GM19239 (cell line): ENCODE measurements around the gene KCNJ12.
A peak's percentile ranks its signal among the peaks of the same experiment; 100 is the strongest.
"Not testable (repeated sequence)": the region's sequence is repeated elsewhere in the genome, so short reads cannot be mapped to it uniquely, and the experiment has no call there.

Source experiments
- DNase-seq: peaks from one replicate; pipeline ENCODE4 v3.0.0; 2011; ENCODE audit warnings: low spot score; ENCODE audit not compliant: insufficient read length
- FAIRE-seq: peaks from 2 replicates; lab custom pipeline; 2011; peaks lifted over from hg19 to GRCh38; lab: Jason Lieb, UNC

KCNJ12 gene

GRCh38 chr17:21434976-21435375 is 58.8 kb downstream of the KCNJ12 start:
- not testable (repeated sequence) for FAIRE-seq, DNase-seq

GRCh38 chr17:21436481-21436880 is 60.3 kb downstream of the KCNJ12 start:
- not testable (repeated sequence) for FAIRE-seq, DNase-seq

- not testable (repeated sequence) for FAIRE-seq, DNase-seq
Measured at GRCh38 chr17:21436883-21437836, 61.0 kb downstream of the KCNJ12 start.

GRCh38 chr17:21438316-21439014 is 62.3 kb downstream of the KCNJ12 start:
- not testable (repeated sequence) for FAIRE-seq, DNase-seq

GRCh38 chr17:21439015-21439336 is 62.8 kb downstream of the KCNJ12 start:
- DNase-seq, FAIRE-seq: not testable (repeated sequence)

GRCh38 chr17:21445091-21445650 is 69.0 kb downstream of the KCNJ12 start:
- FAIRE-seq (no peak), DNase-seq (no peak)

- not testable (repeated sequence) for DNase-seq, FAIRE-seq
Measured at GRCh38 chr17:21447552-21447951, 71.4 kb downstream of the KCNJ12 start.

GRCh38 chr17:21449891-21450290 is 73.7 kb downstream of the KCNJ12 start:
- FAIRE-seq, result not testable (repeated sequence)

GRCh38 chr17:21451975-21452374 is 75.8 kb downstream of the KCNJ12 start:
- no peak for FAIRE-seq
- no peak for DNase-seq

More at GRCh38 chr17:21449891-21450290, 73.7 kb downstream of the KCNJ12 start:
- not testable (repeated sequence) for DNase-seq

- FAIRE-seq (no peak), DNase-seq (no peak)
Measured at GRCh38 chr17:21452377-21453143, 76.4 kb downstream of the KCNJ12 start.

GRCh38 chr17:21453144-21453898 is 77.2 kb downstream of the KCNJ12 start:
- no peak for FAIRE-seq

GRCh38 chr17:21454006-21454405 is 77.8 kb downstream of the KCNJ12 start:
- DNase-seq, result not testable (repeated sequence)

More at GRCh38 chr17:21453144-21453898, 77.2 kb downstream of the KCNJ12 start:
- no peak for DNase-seq

GRCh38 chr17:21454441-21454840 is 78.3 kb downstream of the KCNJ12 start:
- no peak for FAIRE-seq

More at GRCh38 chr17:21454006-21454405, 77.8 kb downstream of the KCNJ12 start:
- FAIRE-seq, result not testable (repeated sequence)

GRCh38 chr17:21455761-21456160 is 79.6 kb downstream of the KCNJ12 start:
- DNase-seq (no peak), FAIRE-seq (no peak)

More at GRCh38 chr17:21454441-21454840, 78.3 kb downstream of the KCNJ12 start:
- no peak for DNase-seq

- not testable (repeated sequence) for FAIRE-seq, DNase-seq
Measured at GRCh38 chr17:21456449-21456848, 80.3 kb downstream of the KCNJ12 start.

GRCh38 chr17:21457051-21458026 is 81.2 kb downstream of the KCNJ12 start:
- peak; percentile 80 for DNase-seq
- peak; percentile 81 for FAIRE-seq

- FAIRE-seq (no peak), DNase-seq (no peak)
Measured at GRCh38 chr17:21458054-21458453, 81.9 kb downstream of the KCNJ12 start.

GRCh38 chr17:21459536-21459935 is 83.4 kb downstream of the KCNJ12 start:
- no peak for FAIRE-seq

More at GRCh38 chr17:21459536-21459935, 83.4 kb downstream of the KCNJ12 start:
- no peak for DNase-seq
